Neuronal stem cell (in vitro differentiated cells): ENCODE measurements around the gene MAP2K7.
A peak's percentile ranks its signal among the peaks of the same experiment; 100 is the strongest.

Experiments
- DNase-seq: peaks from one replicate; pipeline ENCODE4 v3.0.0-alpha.2; 2013; ENCODE audit warnings: low spot score
- H2AFZ ChIP-seq: one replicate; pipeline ENCODE4 v1.6.1; 2013; ENCODE audit warnings: mild to moderate bottlenecking, low read length, inconsistent platforms
- H2AK5ac ChIP-seq: 2 replicates; pipeline ENCODE4 v1.6.1; 2013; ENCODE audit warnings: low read depth, mild to moderate bottlenecking, inconsistent platforms, low read length, moderate library complexity, mixed read lengths
- H2BK120ac ChIP-seq: 2 replicates; pipeline ENCODE4 v1.6.1; 2013; ENCODE audit warnings: low read depth, mild to moderate bottlenecking, inconsistent platforms, low read length, moderate library complexity, mixed read lengths
- H2BK12ac ChIP-seq: one replicate; pipeline ENCODE4 v1.6.1; 2013; ENCODE audit warnings: low read length, inconsistent platforms
- H2BK15ac ChIP-seq: 2 replicates; pipeline ENCODE4 v1.6.1; 2013; ENCODE audit warnings: mild to moderate bottlenecking, low read length, inconsistent platforms, mixed read lengths
- H2BK5ac ChIP-seq: one replicate; pipeline ENCODE4 v1.6.1; 2013; ENCODE audit warnings: inconsistent platforms, mild to moderate bottlenecking, low read length, moderate library complexity
- H3K14ac ChIP-seq: one replicate; pipeline ENCODE4 v1.6.1; 2013; ENCODE audit warnings: low read length, inconsistent platforms
- H3K18ac ChIP-seq: 2 replicates; pipeline ENCODE4 v1.6.1; 2013; ENCODE audit warnings: low read length, inconsistent platforms
- H3K23ac ChIP-seq: 2 replicates; pipeline ENCODE4 v1.6.1; 2013; ENCODE audit warnings: low read depth, mild to moderate bottlenecking, mixed read lengths, low read length, inconsistent platforms; ENCODE audit not compliant: poor library complexity
- H3K27ac ChIP-seq: replicated peaks from 3 replicates; pipeline ENCODE4 v1.5.1; 2013; ENCODE audit warnings: low read length, inconsistent platforms
- H3K27me3 ChIP-seq, 3 experiments: 2 replicates each; pipeline ENCODE4 v1.6.1; 2013; ENCODE audit warnings: low read length in 3 of 3, mild to moderate bottlenecking in 2 of 3, inconsistent platforms in 1 of 3, low read depth in 1 of 3, mixed read lengths in 1 of 3, moderate library complexity in 1 of 3; ENCODE audit not compliant: control insufficient read depth in 3 of 3, insufficient read depth in 3 of 3
- H3K36me3 ChIP-seq, 2 donors: replicated peaks in 1 of 2; 2 replicates each; pipeline ENCODE4 v1.6.1; 2013; ENCODE audit warnings: low read length in 2 of 2; ENCODE audit not compliant: control insufficient read depth in 2 of 2, insufficient read depth in 2 of 2
- H3K4ac ChIP-seq: 2 replicates; pipeline ENCODE4 v1.6.1; 2013; ENCODE audit warnings: inconsistent platforms, mild to moderate bottlenecking, low read length, moderate library complexity
- H3K4me1 ChIP-seq, 2 donors: 1 replicate in 1 of 2; 2 replicates in 1 of 2; pipeline ENCODE4 v1.6.1; 2013; ENCODE audit warnings: low read length in 2 of 2, low read depth in 1 of 2; ENCODE audit not compliant: control insufficient read depth in 2 of 2, insufficient read depth in 1 of 2
- H3K4me2 ChIP-seq: one replicate; pipeline ENCODE4 v1.6.1; 2013; ENCODE audit warnings: mild to moderate bottlenecking, low read length, inconsistent platforms; ENCODE audit not compliant: insufficient read depth, poor library complexity, severe bottlenecking
- H3K4me3 ChIP-seq, 2 donors: 2 replicates each; pipeline ENCODE4 v1.5.1; 2013; ENCODE audit warnings: low read length in 2 of 2, mild to moderate bottlenecking in 2 of 2, inconsistent platforms in 1 of 2, moderate library complexity in 1 of 2
- H3K79me1 ChIP-seq: one replicate; pipeline ENCODE4 v1.6.1; 2013; ENCODE audit warnings: low read depth, mild to moderate bottlenecking, inconsistent platforms, low read length, moderate library complexity
- H3K9ac ChIP-seq: one replicate; pipeline ENCODE4 v1.6.1; 2013; ENCODE audit warnings: mild to moderate bottlenecking, low read depth, low read length, inconsistent platforms; ENCODE audit not compliant: poor library complexity
- H3K9me3 ChIP-seq, 2 donors: replicated peaks in 1 of 2; 2 replicates each; pipeline versions ENCODE3 to v1.6.1; 2013; ENCODE audit warnings: low read length in 2 of 2, mild to moderate bottlenecking in 2 of 2, inconsistent platforms in 1 of 2, low read depth in 1 of 2, mixed read lengths in 1 of 2, moderate library complexity in 1 of 2; ENCODE audit not compliant: control insufficient read depth in 2 of 2, insufficient read depth in 1 of 2
- H4K8ac ChIP-seq: one replicate; pipeline ENCODE4 v1.6.1; 2013; ENCODE audit warnings: low read depth, mild to moderate bottlenecking, inconsistent platforms, low read length, moderate library complexity
- H4K91ac ChIP-seq: one replicate; pipeline ENCODE4 v1.6.1; 2013; ENCODE audit warnings: low read length, low read depth, mild to moderate bottlenecking, inconsistent platforms; ENCODE audit not compliant: poor library complexity
- WGBS, 2 donors: extraction: QIAGEN DNeasy Blood & Tissue Kit; methylation state at CpG; one replicate each; pipeline ENCODE4 v1.1.7; 2013; ENCODE audit warnings: missing lambda C conversion rate in 2 of 2, mixed read lengths in 1 of 2; ENCODE audit not compliant: insufficient read length in 2 of 2, insufficient replicate concordance in 1 of 2; ENCODE audit errors: extremely low coverage in 2 of 2; 5-methylcytosine and 5-hydroxymethylcytosine counted together

The MAP2K7 gene

DNA sequence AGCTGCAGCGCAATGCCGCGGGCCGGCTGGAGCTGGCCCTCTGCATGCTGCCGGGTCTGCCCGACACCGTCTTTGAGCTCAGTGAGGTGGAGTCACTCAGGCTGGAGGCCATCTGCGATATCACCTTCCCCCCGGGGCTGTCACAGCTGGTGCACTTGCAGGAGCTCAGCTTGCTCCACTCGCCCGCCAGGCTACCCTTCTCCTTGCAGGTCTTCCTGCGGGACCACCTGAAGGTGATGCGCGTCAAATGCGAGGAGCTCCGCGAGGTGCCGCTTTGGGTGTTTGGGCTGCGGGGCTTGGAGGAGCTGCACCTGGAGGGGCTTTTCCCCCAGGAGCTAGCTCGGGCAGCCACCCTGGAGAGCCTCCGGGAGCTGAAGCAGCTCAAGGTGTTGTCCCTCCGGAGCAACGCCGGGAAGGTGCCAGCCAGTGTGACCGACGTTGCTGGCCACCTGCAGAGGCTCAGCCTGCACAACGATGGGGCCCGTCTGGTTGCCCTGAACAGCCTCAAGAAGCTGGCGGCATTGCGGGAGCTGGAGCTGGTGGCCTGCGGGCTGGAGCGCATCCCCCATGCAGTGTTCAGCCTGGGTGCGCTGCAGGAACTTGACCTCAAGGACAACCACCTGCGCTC lies 3.8 kb upstream of the MAP2K7 start:
- WGBS, 2 donors = no CpG with 5 or more reads among the region's 34 CpGs

DNA sequence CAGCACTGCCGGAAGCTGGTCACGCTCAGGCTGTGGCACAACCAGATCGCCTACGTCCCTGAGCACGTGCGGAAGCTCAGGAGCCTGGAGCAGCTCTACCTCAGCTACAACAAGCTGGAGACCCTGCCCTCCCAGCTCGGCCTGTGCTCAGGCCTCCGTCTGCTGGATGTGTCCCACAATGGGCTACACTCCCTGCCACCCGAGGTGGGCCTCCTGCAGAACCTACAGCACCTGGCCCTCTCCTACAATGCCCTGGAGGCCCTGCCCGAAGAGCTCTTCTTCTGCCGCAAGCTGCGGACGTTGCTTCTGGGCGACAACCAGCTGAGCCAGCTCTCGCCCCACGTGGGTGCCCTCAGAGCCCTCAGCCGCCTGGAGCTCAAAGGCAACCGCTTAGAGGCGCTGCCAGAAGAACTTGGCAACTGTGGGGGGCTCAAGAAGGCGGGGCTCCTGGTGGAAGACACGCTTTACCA lies 3.2 kb upstream of the MAP2K7 start:
- no CpG with 5 or more reads among the region's 21 CpGs for WGBS, 2 donors
- Histone ChIP-seq H2BK5ac (peak overlapping the region; percentile 39), H4K8ac (no peak overlapping the region), H3K4me1 (peaks cover 13% of the 10 kb centered on the region in 2 donors), H3K27me3 (peaks cover 0 to 4% (median 0%) of the 10 kb centered on the region in 3 experiments), H3K4ac (no peak overlapping the region), H3K18ac (peak overlapping the region; percentile 38), H3K9me3 (no peaks in the 10 kb centered on the region), H2BK12ac (peak overlapping the region; percentile 41), H2BK120ac (peak overlapping the region; percentile 17), H2AFZ (no peak overlapping the region), H2AK5ac (peak overlapping the region; percentile 63), H3K79me1 (peaks cover 8% of the 10 kb centered on the region), H3K9ac (no peak overlapping the region), H3K4me3 (no peak overlapping the region), H4K91ac (no peak overlapping the region), H3K23ac (no peak overlapping the region), H3K14ac (no peak overlapping the region), H3K4me2 (no peak overlapping the region), H2BK15ac (peak overlapping the region; percentile 75), H3K27ac (no peak overlapping the region), H3K36me3 (peaks cover 0 to 3% of the 10 kb centered on the region in 2 donors)
- DNase-seq = no peak

More for the DNA sequence above, 3.8 kb upstream of the MAP2K7 start:
- peaks cover 5% of the 10 kb centered on the region for H3K79me1 ChIP-seq
- H3K23ac ChIP-seq = peak overlapping the region; percentile 30
- H3K36me3 ChIP-seq = no peaks in the 10 kb centered on the region
- H2BK12ac ChIP-seq = peak overlapping the region; percentile 41
- peak overlapping the region; percentile 42 for H2BK5ac ChIP-seq
- H3K9me3 ChIP-seq = no peaks in the 10 kb centered on the region
- no peak overlapping the region for H3K4me3 ChIP-seq
- no peak overlapping the region for H3K14ac ChIP-seq
- H3K9ac ChIP-seq = peak overlapping the region; percentile 9
- DNase-seq = no peak
- H4K8ac ChIP-seq = no peak overlapping the region
- H3K4me2 ChIP-seq = no peak overlapping the region
- peak overlapping the region; percentile 75 for H2BK15ac ChIP-seq
- H2BK120ac ChIP-seq = peak overlapping the region; percentile 17
- H2AFZ ChIP-seq = no peak overlapping the region
- no peak overlapping the region for H4K91ac ChIP-seq
- H3K18ac ChIP-seq = no peak overlapping the region
- no peak overlapping the region for H3K4ac ChIP-seq
- peak overlapping the region; percentile 63 for H2AK5ac ChIP-seq
- H3K4me1 ChIP-seq = peaks cover 7 to 12% of the 10 kb centered on the region in 2 donors
- H3K27me3 ChIP-seq = peaks cover 0 to 4% (median 0%) of the 10 kb centered on the region in 3 experiments
- no peak overlapping the region for H3K27ac ChIP-seq

DNA sequence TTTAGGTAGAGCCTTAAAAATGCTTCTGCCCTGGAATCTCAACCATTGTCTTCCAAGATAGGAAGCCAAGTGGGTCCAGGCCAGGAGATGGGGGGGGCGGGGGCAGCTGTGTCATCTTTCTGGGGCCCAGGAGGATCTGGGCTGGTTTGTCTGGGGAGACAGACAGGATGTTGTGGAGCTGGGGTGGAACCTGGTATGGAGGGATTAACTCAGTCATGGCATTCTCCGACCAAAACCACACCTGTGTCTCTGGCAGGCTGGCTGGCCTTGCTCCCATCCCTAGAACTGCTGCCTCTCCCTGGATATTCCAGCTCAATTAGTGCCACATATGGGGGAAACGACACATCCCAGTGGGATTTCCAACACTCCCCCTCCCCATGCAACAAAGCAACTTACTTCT lies 2.7 kb upstream of the MAP2K7 start:
- H3K27ac ChIP-seq = no peak overlapping the region
- peak overlapping the region; percentile 39 for H2BK5ac ChIP-seq
- H3K18ac ChIP-seq = no peak overlapping the region
- H2BK15ac ChIP-seq = no peak overlapping the region
- no peak overlapping the region for H4K8ac ChIP-seq
- H2AK5ac ChIP-seq = no peak overlapping the region
- peaks cover 0 to 4% (median 0%) of the 10 kb centered on the region in 3 experiments for H3K27me3 ChIP-seq
- H3K23ac ChIP-seq = no peak overlapping the region
- peaks cover 13% of the 10 kb centered on the region in 2 donors for H3K4me1 ChIP-seq
- no peak overlapping the region for H2BK120ac ChIP-seq
- no CpG with 5 or more reads among the region's 3 CpGs for WGBS, 2 donors
- no peak overlapping the region for H2BK12ac ChIP-seq
- DNase-seq = no peak
- no peak overlapping the region for H2AFZ ChIP-seq
- no peak overlapping the region for H3K4me3 ChIP-seq
- H3K36me3 ChIP-seq = peaks cover 1 to 8% of the 10 kb centered on the region in 2 donors
- H3K9ac ChIP-seq = no peak overlapping the region
- no peak overlapping the region for H3K4ac ChIP-seq
- H3K14ac ChIP-seq = no peak overlapping the region
- peaks cover 12% of the 10 kb centered on the region for H3K79me1 ChIP-seq
- H3K4me2 ChIP-seq = no peak overlapping the region
- no peaks in the 10 kb centered on the region for H3K9me3 ChIP-seq
- no peak overlapping the region for H4K91ac ChIP-seq

DNA sequence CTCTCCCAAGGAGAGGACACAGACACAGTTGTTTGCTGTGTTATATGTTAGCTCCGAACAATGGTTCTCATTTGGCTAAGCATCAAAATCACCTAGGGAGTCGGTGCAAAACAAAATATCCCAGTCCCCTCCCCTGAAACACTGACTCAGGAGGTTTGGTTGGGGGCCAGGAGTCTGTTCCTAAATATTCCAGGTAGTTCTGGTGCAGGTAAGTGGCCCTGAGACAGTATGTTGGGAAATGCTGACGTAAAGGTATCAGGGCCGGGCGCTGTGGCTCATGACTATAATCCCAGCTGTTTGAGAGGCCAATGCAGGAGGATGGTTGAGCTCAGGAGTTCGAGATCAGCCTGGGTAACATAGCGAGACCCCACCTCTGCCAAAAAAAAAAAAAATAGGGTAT lies 2.3 kb upstream of the MAP2K7 start:
- H2AK5ac ChIP-seq = no peak overlapping the region
- H4K8ac ChIP-seq = no peak overlapping the region
- no peak overlapping the region for H2AFZ ChIP-seq
- no peak overlapping the region for H3K4me3 ChIP-seq
- no peak overlapping the region for H4K91ac ChIP-seq
- no peak overlapping the region for H3K27ac ChIP-seq
- no peak overlapping the region for H2BK15ac ChIP-seq
- H2BK120ac ChIP-seq = no peak overlapping the region
- H3K4me2 ChIP-seq = no peak overlapping the region
- H3K9me3 ChIP-seq = no peaks in the 10 kb centered on the region
- no peak overlapping the region for H3K18ac ChIP-seq
- H3K4me1 ChIP-seq = peaks cover 13% of the 10 kb centered on the region in 2 donors
- H2BK12ac ChIP-seq = no peak overlapping the region
- H3K4ac ChIP-seq = no peak overlapping the region
- H3K23ac ChIP-seq = no peak overlapping the region
- DNase-seq = no peak
- no peak overlapping the region for H2BK5ac ChIP-seq
- no CpG with 5 or more reads among the region's 7 CpGs for WGBS, 2 donors
- H3K14ac ChIP-seq = no peak overlapping the region
- no peak overlapping the region for H3K9ac ChIP-seq
- peaks cover 13% of the 10 kb centered on the region for H3K79me1 ChIP-seq
- peaks cover 1 to 12% of the 10 kb centered on the region in 2 donors for H3K36me3 ChIP-seq
- peaks cover 0 to 4% (median 0%) of the 10 kb centered on the region in 3 experiments for H3K27me3 ChIP-seq
